Ascending aorta (tissue), 2 donors: Measurements from ENCODE around the gene KCNK18. TPM values are rescaled to one million over a fixed set of nuclear protein-coding genes. Genes with fewer than 3 reads are reported as not detected.

ENCODE experiments used
- DNase-seq, 2 donors: peaks; one replicate each; pipeline ENCODE4 v3.0.0-alpha.2; 2019; ENCODE audit warnings: low spot score in 2 of 2
- H3K27ac ChIP-seq, 2 donors: fragments of 200-600 bp; sonication (generic); one replicate each; pipeline ENCODE4 v1.5.1; 2016 to 2017; ENCODE audit warnings: mild to moderate bottlenecking in 1 of 2
- H3K27me3 ChIP-seq: fragments of 200-600 bp; sonication (generic); one replicate; pipeline ENCODE4 v1.5.1; 2017
- H3K36me3 ChIP-seq, 2 donors: fragments of 200-600 bp; sonication (generic); one replicate each; pipeline ENCODE4 v1.5.1; 2016
- H3K4me1 ChIP-seq, 2 donors: fragments of 200-600 bp; sonication (generic); one replicate each; pipeline ENCODE4 v1.5.1; 2016 to 2017; ENCODE audit warnings: mild to moderate bottlenecking in 1 of 2
- H3K4me3 ChIP-seq, 2 donors: fragments of 200-600 bp; sonication (generic); one replicate each; pipeline ENCODE4 v1.5.1; 2016 to 2017; ENCODE audit warnings: mild to moderate bottlenecking in 1 of 2
- H3K9me3 ChIP-seq, 2 donors: fragments of 200-600 bp; sonication (generic); one replicate each; pipeline ENCODE4 v1.5.1; 2016
- CTCF ChIP-seq, 3 experiments: fragments of 200-600 bp in 2 of 3; fragments of 450-650 bp in 1 of 3; sonication (generic) in 2 of 3; IDR thresholded peaks; one replicate each; pipeline ENCODE4 v1.5.1; 2016 to 2019; ENCODE audit warnings: antibody characterized with exemption in 3 of 3, mild to moderate bottlenecking in 1 of 3, moderate library complexity in 1 of 3
- intact Hi-C: fragments of 100-400 bp; cut with DNase I; formaldehyde crosslinking; loops from one replicate; pipeline ENCODE4 v1.15.1; 2023
- total RNA-seq: library from RNA; depleted of rRNA; stranded (reverse); fragments of >200 nt; gene quantifications from one replicate; pipeline ENCODE4 v1.1.0, GENCODE V29; 2016

The KCNK18 gene
- total RNA-seq, 1 donor from 2014 or later = not detected

- H3K4me1 ChIP-seq = peaks cover 0 to 8% of the 10 kb centered on the region in 2 donors
- peaks cover 18% of the 10 kb centered on the region for H3K27me3 ChIP-seq
- no peaks in the 10 kb centered on the region for H3K36me3 ChIP-seq
- no peak overlapping the region for H3K27ac ChIP-seq
- H3K9me3 ChIP-seq = peaks cover 0 to 8% of the 10 kb centered on the region in 2 donors
- peak overlapping the region; percentile 46 to 62 for H3K4me3 ChIP-seq
- TF ChIP-seq CTCF (IDR thresholded peaks at IDR 0.05) = peak; percentile 98 to 100 (median 99)
- DNase-seq = no peak
- intact Hi-C loops = loop anchor here (1.0 to 2.0 kb wide), 2 partner anchors 104 to 1025 kb away; no protein-coding TSS in a partner anchor
Measured at GRCh38 chr10:117216611-117217195, 19.4 kb downstream of the KCNK18 start.

GRCh38 chr10:117217196-117217761, 20.0 kb downstream of the KCNK18 start:
- Histone ChIP-seq H3K4me1 (peaks cover 0 to 8% of the 10 kb centered on the region in 2 donors), H3K36me3 (no peaks in the 10 kb centered on the region), H3K9me3 (peaks cover 0 to 2% of the 10 kb centered on the region in 2 donors), H3K27me3 (peaks cover 18% of the 10 kb centered on the region), H3K27ac (no peak overlapping the region), H3K4me3 (peak overlapping the region; percentile 46 to 62)
- intact Hi-C loops = loop anchor here (2.0 kb wide), 1 partner anchor 104 kb away; no protein-coding TSS in a partner anchor
- TF ChIP-seq CTCF (IDR thresholded peaks at IDR 0.05) = no peak
- no peak for DNase-seq

- Histone ChIP-seq H3K9me3 (no peaks in the 10 kb centered on the region), H3K36me3 (no peaks in the 10 kb centered on the region), H3K4me3 (no peak overlapping the region), H3K4me1 (peaks cover 0 to 8% of the 10 kb centered on the region in 2 donors), H3K27ac (no peak overlapping the region), H3K27me3 (peaks cover 18% of the 10 kb centered on the region)
- no peak for DNase-seq
- no peak for TF ChIP-seq CTCF (IDR thresholded peaks at IDR 0.05)
- intact Hi-C loops = no loop called here
Measured at GRCh38 chr10:117218654-117219053, 21.4 kb downstream of the KCNK18 start.

GRCh38 chr10:117221156-117221711, 23.9 kb downstream of the KCNK18 start:
- H3K36me3 ChIP-seq = no peaks in the 10 kb centered on the region
- no peak for TF ChIP-seq CTCF (IDR thresholded peaks at IDR 0.05)
- intact Hi-C loops = no loop called here
- no peak for DNase-seq
- H3K4me3 ChIP-seq = no peak overlapping the region
- no peak overlapping the region for H3K27ac ChIP-seq
- peaks cover 0 to 8% of the 10 kb centered on the region in 2 donors for H3K4me1 ChIP-seq
- H3K9me3 ChIP-seq = no peaks in the 10 kb centered on the region
- H3K27me3 ChIP-seq = peaks cover 9% of the 10 kb centered on the region

GRCh38 chr10:117222552-117222951, 25.3 kb downstream of the KCNK18 start:
- Histone ChIP-seq H3K36me3 (no peaks in the 10 kb centered on the region), H3K9me3 (no peaks in the 10 kb centered on the region), H3K27ac (no peak overlapping the region), H3K4me1 (no peaks in the 10 kb centered on the region), H3K27me3 (peaks cover under 1% of the 10 kb centered on the region), H3K4me3 (no peak overlapping the region)
- no peak for DNase-seq
- intact Hi-C loops = no loop called here
- TF ChIP-seq CTCF (IDR thresholded peaks at IDR 0.05) = no peak
